GM12872 (cell line): Measurements from ENCODE around the gene ADNP.

Experiments
- TF ChIP-seq, protein P1 (sequence below): IDR thresholded peaks from 3 replicates; pipeline ENCODE4 v1.5.1; 2011; ENCODE audit warnings: low read depth, mild to moderate bottlenecking, low read length, moderate library complexity; ENCODE audit not compliant: insufficient read depth

ADNP gene

DNA sequence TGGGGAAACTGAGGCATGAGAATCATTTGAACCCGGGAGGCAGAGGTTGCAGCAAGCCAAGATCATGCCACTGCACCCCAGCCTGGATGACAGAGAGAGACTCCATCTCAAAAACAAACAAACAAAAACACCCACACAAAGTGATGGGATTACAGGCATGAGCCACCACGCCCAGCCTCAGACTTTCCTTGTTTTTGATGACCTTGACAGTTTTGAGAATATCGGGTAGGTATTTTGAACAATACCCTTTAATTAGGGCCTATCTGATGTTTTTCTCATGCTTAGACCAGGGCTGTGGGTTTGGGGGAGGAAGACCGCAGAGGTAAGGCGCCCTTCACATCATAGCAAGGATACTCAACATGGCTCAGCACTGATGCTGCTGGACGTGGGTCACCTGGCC, 63.4 kb downstream of the ADNP start:
- TF ChIP-seq, protein P1, sequence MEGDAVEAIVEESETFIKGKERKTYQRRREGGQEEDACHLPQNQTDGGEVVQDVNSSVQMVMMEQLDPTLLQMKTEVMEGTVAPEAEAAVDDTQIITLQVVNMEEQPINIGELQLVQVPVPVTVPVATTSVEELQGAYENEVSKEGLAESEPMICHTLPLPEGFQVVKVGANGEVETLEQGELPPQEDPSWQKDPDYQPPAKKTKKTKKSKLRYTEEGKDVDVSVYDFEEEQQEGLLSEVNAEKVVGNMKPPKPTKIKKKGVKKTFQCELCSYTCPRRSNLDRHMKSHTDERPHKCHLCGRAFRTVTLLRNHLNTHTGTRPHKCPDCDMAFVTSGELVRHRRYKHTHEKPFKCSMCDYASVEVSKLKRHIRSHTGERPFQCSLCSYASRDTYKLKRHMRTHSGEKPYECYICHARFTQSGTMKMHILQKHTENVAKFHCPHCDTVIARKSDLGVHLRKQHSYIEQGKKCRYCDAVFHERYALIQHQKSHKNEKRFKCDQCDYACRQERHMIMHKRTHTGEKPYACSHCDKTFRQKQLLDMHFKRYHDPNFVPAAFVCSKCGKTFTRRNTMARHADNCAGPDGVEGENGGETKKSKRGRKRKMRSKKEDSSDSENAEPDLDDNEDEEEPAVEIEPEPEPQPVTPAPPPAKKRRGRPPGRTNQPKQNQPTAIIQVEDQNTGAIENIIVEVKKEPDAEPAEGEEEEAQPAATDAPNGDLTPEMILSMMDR = no peak

DNA sequence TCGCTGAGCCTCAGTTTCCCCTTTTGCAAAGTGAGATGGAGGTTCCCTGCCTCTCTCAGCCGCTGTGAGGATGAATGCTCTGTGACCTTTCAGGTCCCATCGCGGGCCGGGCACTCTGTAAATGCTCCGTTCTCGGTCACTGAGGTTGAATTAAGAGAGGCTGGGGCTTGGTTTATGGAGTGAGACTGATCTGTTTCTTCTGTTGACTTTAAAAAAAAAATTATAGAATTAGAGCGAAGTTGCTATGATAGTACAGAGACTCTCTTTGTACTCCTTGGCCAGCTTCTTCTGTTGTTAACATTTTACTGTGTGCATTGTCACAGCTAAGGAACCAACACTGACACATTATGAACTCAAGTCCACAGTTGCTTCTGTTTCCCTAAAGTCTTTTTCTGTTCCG, 64.4 kb downstream of the ADNP start:
- TF ChIP-seq, protein P1 = no peak

DNA sequence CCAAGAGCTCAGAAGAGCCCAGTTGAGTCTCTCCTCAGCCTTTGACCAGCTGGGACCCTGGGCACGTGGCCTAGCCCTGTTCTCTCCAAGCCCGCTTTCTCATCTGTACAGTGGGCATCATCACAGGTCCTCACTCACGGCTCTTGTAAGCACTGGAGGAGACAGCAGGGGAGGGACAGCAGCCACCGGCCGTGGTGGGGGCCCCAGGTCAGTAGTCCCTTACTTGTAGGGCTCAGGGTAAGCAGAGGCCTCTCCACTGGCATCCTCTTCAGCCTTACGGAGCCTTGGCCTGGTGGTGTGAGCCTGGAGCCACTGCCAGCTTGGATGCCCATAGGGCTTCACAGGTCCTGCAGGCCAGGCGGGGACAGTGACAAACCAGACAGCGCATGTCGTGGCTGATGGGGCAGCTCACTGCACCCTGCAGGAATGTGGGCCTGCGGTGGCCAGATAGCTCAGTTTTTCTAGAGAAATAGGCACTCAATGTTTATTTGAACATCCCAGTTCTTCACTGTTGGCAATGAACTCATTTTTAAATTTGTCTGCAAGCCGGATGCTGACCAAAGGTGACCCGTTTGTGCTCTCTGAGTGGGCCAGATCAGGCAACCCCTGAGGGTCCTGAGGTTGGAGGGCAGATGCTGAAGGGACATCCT, 65.1 kb downstream of the ADNP start:
- TF ChIP-seq, protein P1 = no peak

DNA sequence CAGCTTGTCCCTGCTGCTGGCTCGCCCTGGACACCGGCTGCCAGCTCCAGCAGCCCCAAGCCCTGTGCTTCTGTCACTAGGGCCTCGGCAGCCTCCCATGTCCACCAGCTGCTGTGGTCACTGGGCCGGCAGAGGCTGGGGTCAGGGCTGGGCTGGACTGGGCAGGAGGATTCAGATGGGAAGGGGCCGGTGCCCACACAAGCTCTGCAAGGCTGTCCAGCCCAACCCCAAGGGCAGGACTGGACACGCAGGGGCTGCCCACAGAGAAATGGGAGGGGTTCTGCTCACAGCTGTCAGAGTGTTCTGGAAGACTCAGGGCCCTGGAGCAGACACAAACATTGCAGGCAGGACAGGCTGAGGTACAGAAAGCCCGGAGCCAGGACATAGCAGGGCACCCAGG, 65.6 kb downstream of the ADNP start:
- TF ChIP-seq, protein P1 = no peak

DNA sequence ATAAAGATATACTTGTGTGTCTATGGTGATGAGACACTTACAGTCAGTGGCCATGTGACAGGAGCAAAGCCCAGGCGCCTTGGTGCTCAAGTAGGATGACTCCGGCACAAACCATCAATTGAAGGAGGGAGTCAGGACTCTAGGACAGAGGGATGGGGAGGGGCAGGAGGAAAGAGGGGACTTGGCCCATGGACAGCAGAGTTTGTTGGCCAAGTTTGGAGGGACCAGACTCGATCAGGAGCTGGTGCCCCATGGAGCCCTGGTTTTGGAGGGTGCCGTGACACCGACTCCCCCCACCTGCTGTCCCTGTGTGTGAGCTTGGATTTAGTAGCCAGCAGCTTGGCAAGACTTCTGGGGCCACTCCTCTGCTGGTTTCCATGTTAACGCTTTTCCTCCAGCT, 66.1 kb downstream of the ADNP start:
- TF ChIP-seq, protein P1 = no peak

DNA sequence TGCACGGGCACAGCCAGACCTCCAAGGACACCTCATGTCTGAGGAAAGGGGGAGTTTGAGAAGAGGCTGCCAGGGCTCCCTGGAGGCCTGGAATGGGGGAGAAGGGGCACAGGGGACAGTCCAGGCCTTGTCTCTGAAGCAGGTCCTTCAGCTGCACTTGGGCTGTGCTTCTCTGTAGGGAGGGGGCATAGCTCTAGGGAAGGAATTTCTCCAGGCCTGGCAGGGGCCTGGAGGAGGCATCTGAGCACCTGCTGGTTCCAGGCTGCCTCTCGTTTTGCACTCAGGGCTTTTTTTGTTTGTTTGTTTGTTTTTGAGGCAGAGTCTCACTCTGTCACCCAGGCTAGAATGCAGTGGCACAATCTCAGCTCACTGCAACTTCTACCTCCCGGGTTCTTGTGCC, 68.7 kb downstream of the ADNP start:
- TF ChIP-seq, protein P1 = no peak

DNA sequence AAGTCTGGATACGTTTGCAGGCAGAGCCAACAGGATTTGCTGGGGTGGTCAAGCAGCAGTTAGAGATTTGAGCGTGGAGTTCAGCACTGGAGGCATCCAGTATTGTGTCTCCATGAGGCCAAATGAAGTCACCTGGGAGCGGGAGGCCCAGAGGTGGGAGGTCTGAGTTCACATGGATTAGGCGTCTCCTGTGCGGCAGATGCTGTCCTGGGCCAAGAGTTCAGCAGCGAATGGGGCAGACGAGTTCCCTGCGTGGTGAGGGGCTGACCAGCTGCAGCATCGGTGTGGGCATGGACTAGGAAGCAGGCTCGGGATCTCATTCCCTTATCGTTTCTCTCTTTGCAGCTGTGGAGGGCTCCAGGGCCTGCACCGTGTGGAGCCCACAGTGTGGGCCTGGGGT, 70.2 kb downstream of the ADNP start:
- TF ChIP-seq, protein P1 = no peak
